Dendritic cell treated with granulocyte-macrophage colony-stimulating factor and Interleukin-4, amounts not matched to agents 40 ng/mL and 50 ng/mL, for 4 days (primary cell): Measurements from ENCODE around the gene CRLF2.
"Not testable (repeated sequence)": the region's sequence is repeated elsewhere in the genome, so short reads cannot be mapped to it uniquely, and the experiment has no call there.

ENCODE experiments used
- H3K27ac Mint-ChIP-seq: one replicate; pipeline ENCODE4 v1.8.0; 2022; ENCODE audit warnings: mild to moderate bottlenecking, mixed read lengths
- H3K27me3 Mint-ChIP-seq: one replicate; pipeline ENCODE4 v1.8.0; 2022; ENCODE audit warnings: mild to moderate bottlenecking, mixed read lengths
- H3K36me3 Mint-ChIP-seq: one replicate; pipeline ENCODE4 v1.8.0; 2022; ENCODE audit warnings: low read depth, mixed read lengths
- H3K4me1 Mint-ChIP-seq: one replicate; pipeline ENCODE4 v1.8.0; 2022; ENCODE audit warnings: low read depth, mixed read lengths
- H3K4me3 Mint-ChIP-seq: one replicate; pipeline ENCODE4 v1.8.0; 2022; ENCODE audit warnings: mild to moderate bottlenecking, moderate library complexity, mixed read lengths
- H3K9me3 Mint-ChIP-seq: one replicate; pipeline ENCODE4 v1.8.0; 2022; ENCODE audit warnings: mixed read lengths
- intact Hi-C: fragments of 100-400 bp; cut with micrococcal nuclease; formaldehyde crosslinking; loops from one replicate; pipeline ENCODE4 v1.15.0; 2022

CRLF2 gene

DNA sequence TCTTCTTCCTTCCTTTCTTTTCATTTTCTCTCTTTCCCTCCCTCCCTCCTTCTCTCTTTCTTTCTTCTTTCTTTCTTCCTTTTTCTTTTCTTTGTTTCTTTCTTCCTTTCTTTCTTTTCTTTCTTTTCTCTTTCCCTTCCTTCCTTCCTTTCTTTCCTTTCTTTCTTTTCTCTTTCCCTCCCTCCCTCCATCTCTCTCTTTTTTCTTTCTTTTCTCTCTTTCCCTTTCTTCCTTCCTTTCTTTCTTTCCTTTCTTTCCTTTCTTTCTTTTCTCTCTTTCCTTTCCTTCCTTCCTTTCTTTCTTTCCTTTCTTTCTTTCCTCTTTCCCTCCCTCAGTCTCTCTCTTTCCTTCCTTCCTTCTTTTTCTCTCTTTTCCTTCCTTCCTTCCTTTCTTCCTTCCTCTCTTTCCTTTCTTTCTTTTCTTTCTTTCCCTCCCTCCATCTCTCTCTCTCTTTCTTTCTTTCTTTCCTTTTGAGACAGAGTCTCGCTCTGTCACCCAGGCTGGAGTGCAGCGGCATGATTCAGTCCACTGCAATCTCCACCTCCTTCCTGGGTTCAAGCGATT lies 44.4 kb downstream of the CRLF2 start:
- intact Hi-C loops = no loop called here
- H3K9me3 Mint-ChIP-seq = no peaks in the 10 kb centered on the region
- no peaks in the 10 kb centered on the region for H3K36me3 Mint-ChIP-seq
- peaks cover 5% of the 10 kb centered on the region for H3K4me1 Mint-ChIP-seq
- peaks cover 6% of the 10 kb centered on the region for H3K27me3 Mint-ChIP-seq
- H3K4me3 Mint-ChIP-seq = no peak overlapping the region
- H3K27ac Mint-ChIP-seq = no peak overlapping the region

DNA sequence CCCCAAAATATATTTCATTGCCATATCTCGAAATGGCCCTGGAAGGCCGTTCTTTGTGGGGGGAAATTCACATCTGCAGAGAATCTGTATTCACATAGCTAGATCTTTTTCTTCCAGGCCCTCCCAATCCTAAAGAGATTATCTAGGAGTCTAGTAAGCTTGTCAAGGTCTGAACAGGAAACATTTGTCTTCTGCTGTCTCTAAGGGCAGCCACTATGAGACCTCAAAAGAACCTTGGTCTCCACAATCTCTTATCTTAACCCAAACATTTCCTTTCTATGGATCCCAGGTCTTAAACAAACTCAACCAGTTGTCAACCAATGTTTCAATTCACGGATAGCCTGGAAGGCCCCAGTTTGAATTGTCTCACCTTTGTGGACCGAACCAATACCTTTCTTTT lies 45.0 kb downstream of the CRLF2 start:
- Mint-ChIP-seq H3K4me1 (peaks cover 2% of the 10 kb centered on the region), H3K9me3 (no peaks in the 10 kb centered on the region), H3K27me3 (peaks cover 8% of the 10 kb centered on the region), H3K36me3 (no peaks in the 10 kb centered on the region), H3K27ac (no peak overlapping the region), H3K4me3 (no peak overlapping the region)
- intact Hi-C loops = no loop called here

DNA sequence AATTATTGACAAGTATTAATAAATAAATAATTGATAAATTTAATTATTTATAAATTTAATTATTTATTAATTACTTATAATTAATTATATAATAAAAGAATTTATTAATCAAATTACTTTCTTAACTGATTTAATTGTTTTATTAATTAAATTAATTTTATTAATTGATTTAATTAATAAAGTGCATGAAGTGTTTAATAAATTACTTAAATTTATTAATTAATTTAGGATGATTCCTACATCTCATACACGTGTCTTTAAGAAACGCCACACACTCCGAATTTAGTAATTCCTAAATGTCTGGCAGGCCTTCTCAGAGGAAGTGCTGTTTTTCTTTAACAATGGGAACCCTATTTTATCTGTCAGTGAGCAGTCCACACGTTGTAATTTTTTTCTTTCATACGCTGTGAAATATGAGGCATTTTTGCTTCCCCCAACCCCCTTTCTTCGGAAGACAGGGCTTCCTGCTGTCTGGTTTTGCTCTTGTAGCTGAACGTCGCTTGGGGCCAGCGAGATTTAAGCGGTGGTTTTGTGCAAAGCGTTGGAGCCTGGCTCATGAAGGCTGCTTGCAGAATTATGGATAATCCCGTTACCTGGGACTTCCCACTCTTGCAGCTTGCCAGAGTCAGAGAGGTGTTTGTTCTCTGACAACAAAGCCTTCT lies 46.8 kb downstream of the CRLF2 start:
- Mint-ChIP-seq H3K27me3 (peaks cover 11% of the 10 kb centered on the region), H3K36me3 (no peaks in the 10 kb centered on the region), H3K4me1 (peaks cover 2% of the 10 kb centered on the region), H3K4me3 (peak overlapping the region; percentile 17), H3K9me3 (no peaks in the 10 kb centered on the region), H3K27ac (no peak overlapping the region)
- intact Hi-C loops = no loop called here

DNA sequence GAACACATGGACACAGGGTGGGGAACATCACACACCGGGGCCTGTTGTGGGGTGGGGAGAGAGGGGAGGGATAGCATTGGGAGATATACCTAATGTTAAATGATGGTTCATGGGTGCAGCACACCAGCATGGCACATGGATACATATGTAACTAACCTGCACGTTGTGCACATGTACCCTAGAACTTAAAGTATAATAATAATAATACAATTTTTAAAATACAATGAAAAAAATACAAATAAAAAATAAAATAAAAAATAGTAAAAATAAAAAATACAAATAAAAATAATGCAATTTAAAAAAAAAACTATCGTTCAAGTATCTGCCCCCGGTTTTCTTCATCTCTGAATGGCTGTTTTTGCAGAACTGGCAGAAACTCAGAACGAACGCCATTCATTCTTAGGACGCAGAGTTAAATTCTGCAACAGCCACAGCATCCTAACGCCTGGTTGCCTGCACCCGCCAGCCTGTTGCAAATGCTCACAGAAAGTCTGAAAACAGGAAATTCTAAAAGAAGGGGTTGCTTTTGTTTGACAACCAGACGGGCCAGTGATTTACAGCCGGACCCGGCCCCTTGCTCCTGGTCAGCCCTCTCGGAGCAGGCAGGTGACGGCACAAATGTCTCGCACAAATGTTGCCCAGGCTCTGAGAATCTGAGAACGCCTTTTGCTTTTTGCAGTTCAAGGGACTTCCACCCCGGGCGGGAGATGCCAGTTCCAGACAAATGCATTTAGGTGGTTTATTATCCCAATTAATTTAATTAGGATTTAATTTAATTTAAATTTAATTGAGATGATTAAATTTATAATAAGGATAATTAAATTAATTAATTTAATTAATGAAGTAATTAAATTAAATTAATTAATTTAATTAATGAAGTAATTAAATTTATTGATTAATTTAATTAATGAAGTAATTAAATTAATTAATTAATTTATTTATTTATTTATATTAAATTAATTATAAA lies 47.8 kb downstream of the CRLF2 start:
- Mint-ChIP-seq H3K27me3 (peaks cover 22% of the 10 kb centered on the region), H3K9me3 (no peaks in the 10 kb centered on the region), H3K4me3 (no peak overlapping the region), H3K36me3 (no peaks in the 10 kb centered on the region), H3K27ac (no peak overlapping the region), H3K4me1 (peaks cover 5% of the 10 kb centered on the region)
- intact Hi-C loops = no loop called here

DNA sequence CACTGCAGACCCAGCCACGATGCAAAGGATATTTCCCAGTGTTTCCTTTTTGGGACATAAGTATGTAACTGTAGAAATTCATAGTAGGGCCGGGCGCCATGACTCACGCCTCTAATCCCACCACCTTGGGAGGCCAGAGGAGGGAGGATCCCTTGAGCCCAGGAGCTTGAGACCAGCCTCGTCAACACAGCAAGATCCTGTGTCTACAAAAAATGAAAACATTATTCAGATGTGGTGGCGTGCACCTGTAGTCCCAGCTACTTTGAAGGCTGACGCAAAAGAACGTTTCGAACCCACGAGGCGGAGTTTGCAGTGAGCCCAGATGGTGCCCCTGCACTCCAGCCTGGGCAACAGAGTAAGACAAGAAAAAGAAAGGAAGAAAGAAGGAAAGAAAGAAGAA lies 49.2 kb downstream of the CRLF2 start:
- no peak overlapping the region for H3K27ac Mint-ChIP-seq
- intact Hi-C loops = no loop called here
- no peaks in the 10 kb centered on the region for H3K9me3 Mint-ChIP-seq
- peaks cover 25% of the 10 kb centered on the region for H3K27me3 Mint-ChIP-seq
- peaks cover 5% of the 10 kb centered on the region for H3K4me1 Mint-ChIP-seq
- no peaks in the 10 kb centered on the region for H3K36me3 Mint-ChIP-seq
- H3K4me3 Mint-ChIP-seq = no peak overlapping the region

DNA sequence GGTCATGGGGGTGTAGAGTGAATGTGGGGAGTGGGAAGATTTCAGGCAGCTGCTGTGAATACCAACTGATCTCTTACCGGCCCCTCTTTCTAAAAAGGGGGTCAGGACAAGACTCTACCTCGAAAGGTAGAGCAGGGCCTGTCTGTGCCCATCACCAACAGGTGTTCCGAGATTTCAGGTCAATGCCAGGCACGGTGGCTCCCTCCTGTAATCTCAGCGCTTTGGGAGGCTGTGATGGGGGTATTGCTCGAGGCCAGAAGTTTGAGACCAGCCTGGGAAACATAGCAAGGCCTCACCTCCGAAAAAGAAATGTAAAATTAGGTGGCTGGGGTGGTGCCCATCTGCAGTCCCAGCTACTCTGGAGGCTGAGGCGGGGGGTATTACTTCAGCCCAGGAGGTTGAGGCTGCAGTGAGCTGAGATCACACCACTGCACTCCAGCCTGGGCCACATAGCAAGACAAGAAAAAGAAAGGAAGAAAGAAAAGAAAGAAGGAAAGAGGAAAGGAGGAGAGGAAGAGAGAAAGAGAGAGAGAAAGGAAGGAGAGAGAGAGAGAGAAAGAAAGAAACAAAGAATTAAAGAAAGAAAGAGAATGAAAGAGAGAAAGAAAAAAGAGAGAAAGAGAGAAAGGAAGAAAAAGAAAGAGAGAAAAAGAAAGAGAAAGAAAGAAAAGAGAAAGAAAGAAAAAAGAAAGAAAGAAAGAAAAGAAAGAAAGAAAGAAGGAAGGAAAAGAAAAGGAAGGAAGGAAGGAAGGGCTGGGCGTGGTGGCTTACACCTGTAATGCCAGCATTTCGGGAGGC lies 50.1 kb downstream of the CRLF2 start:
- Mint-ChIP-seq H3K36me3 (no peaks in the 10 kb centered on the region), H3K4me3 (no peak overlapping the region), H3K27ac (no peak overlapping the region), H3K4me1 (peaks cover 5% of the 10 kb centered on the region), H3K27me3 (peaks cover 23% of the 10 kb centered on the region), H3K9me3 (no peaks in the 10 kb centered on the region)
- intact Hi-C loops = no loop called here

DNA sequence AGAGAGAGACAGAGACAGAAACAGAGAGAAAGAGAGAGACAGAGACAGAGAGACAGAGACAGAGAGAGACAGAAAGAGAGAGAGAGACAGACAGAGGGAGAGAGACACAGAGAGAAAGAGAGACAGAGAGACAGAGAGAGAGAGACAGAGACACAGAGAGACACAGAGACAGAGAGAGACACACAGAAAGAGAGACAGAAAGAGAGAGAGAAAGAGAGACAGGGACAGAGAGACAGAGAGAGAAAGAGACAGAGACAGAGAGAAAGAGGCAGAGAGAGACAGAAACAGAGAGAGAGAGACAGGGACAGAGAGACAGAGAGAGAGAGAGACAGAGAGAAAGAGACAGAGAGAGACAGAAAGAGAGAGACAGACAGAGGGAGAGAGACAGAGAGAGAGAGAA lies 52.9 kb downstream of the CRLF2 start:
- peaks cover 23% of the 10 kb centered on the region for H3K27me3 Mint-ChIP-seq
- no peaks in the 10 kb centered on the region for H3K9me3 Mint-ChIP-seq
- H3K4me3 Mint-ChIP-seq = no peak overlapping the region
- intact Hi-C loops = no loop called here
- peaks cover 5% of the 10 kb centered on the region for H3K4me1 Mint-ChIP-seq
- peak overlapping the region; percentile 6 for H3K27ac Mint-ChIP-seq
- H3K36me3 Mint-ChIP-seq = no peaks in the 10 kb centered on the region

DNA sequence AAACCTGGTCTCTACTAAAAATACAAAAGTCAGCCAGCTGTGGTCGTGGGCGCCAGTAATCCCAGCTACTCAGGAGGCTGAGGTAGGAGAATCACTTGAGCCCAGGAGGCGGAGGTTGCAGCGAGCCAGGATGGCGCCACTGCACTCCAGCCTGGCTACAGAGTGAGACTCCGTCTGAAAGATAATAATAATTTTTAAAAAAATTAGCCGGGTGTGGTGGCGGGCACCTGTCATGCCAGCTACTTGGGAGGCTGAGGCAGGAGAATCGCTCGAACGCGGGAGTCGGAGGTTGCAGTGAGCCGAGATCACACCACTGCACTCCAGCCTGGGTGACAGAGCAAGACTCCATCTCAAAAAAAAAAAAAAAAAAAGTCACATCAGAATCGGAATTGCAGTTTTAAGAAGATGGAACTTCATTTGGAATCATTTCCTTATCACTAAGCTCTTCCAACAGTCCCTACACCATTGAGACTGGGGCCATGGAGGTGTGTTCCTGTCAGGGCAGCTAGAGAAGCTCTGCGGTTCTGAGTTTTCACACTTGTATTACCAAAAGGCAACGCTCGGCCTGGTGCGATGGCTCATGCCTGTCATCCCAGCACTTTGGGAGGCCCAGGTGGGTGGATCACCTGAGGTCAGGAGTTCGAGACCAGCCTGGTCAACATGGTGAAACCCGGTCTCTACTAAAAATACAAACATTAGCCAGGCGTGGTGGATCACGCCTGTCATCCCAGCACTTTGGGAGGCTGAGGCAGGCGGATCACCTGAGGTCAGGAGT lies 55.6 kb downstream of the CRLF2 start:
- H3K9me3 Mint-ChIP-seq, intact Hi-C loops, H3K4me3 Mint-ChIP-seq, H3K27ac Mint-ChIP-seq, H3K4me1 Mint-ChIP-seq, H3K36me3 Mint-ChIP-seq: not testable (repeated sequence)
- H3K27me3 Mint-ChIP-seq = peaks cover 15% of the 10 kb centered on the region

DNA sequence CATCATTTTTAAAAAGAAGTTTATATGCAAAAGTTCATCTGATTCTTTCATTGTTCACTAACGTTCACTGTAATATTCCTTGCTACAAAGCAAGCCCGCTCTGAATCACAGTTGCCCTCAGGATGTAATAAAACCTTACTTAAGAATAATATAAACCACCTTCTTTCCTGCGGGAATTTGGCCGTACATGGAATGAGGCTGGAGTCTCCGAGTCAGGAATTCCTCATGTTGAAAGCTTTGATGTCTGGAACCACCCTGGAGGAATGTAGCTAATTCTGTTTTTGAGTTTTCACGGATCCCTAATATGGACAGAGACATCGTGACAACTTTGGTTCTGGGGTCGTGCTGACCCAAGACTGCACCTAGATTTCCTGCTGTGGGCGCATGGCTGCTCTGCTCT lies 58.5 kb downstream of the CRLF2 start:
- Mint-ChIP-seq H3K4me1 (no peaks in the 10 kb centered on the region), H3K9me3 (no peaks in the 10 kb centered on the region), H3K27me3 (peaks cover 6% of the 10 kb centered on the region), H3K4me3 (no peak overlapping the region), H3K36me3 (no peaks in the 10 kb centered on the region), H3K27ac (no peak overlapping the region)
- intact Hi-C loops = no loop called here

DNA sequence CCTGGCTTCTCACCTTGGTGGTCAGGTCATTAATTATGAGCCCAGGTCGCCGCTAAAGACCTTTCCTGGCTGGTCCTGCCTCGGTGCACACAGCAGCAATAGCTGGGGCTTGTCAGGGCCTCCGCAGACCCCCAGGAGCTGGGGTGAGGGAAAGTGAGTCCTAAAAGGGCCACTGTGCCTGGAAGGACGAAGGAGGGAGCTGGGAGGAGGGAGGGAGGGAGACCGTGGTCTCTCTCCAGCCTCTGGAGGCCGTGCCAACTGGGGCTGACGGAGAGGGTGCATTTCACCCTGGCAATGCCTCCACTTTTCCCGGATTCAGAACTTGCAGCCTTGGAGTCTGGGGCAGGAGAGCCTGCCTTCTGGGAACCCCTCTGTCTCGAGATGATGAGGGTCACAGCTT lies 60.4 kb downstream of the CRLF2 start:
- Mint-ChIP-seq H3K9me3 (no peaks in the 10 kb centered on the region), H3K36me3 (no peaks in the 10 kb centered on the region), H3K27me3 (peaks cover 9% of the 10 kb centered on the region), H3K27ac (no peak overlapping the region), H3K4me1 (no peaks in the 10 kb centered on the region), H3K4me3 (no peak overlapping the region)
- intact Hi-C loops = no loop called here

DNA sequence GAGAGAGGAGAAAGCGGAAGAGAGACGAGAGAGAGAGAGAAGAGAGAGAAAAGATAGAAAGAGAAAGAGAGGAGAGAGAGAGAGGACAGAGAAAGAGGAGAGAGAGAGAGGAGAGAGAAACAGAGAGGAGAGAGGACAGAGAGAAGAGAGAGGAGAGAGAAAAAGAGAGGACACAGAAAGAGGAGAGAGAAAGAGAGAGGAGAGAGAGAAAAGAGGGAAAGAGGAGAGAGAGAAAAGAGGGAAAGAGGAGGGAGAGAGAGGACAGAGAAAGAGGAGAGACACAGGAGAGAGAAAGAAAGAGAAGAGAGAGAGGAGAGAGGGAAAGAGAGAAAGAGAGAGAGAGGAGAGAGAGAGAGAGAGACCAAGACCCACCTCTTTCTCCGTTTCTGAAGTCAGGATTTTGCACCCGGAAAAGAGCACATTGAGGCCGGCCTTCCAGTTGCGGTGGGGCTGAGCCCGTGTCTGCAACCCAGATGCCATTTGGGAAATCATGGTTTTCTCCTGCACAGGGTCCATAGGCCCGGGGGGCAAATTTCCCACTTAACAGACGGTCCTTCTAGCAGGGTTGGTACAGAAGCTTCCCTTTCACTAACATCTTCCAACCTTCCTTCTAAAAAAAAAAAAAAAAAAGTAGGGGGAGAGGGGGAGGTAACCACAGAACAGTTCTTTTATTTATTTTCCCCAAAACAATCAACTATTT lies 60.9 kb downstream of the CRLF2 start:
- Mint-ChIP-seq H3K27ac (no peak overlapping the region), H3K4me3 (no peak overlapping the region), H3K9me3 (no peaks in the 10 kb centered on the region), H3K27me3 (peaks cover 9% of the 10 kb centered on the region), H3K36me3 (no peaks in the 10 kb centered on the region), H3K4me1 (no peaks in the 10 kb centered on the region)
- intact Hi-C loops = no loop called here

DNA sequence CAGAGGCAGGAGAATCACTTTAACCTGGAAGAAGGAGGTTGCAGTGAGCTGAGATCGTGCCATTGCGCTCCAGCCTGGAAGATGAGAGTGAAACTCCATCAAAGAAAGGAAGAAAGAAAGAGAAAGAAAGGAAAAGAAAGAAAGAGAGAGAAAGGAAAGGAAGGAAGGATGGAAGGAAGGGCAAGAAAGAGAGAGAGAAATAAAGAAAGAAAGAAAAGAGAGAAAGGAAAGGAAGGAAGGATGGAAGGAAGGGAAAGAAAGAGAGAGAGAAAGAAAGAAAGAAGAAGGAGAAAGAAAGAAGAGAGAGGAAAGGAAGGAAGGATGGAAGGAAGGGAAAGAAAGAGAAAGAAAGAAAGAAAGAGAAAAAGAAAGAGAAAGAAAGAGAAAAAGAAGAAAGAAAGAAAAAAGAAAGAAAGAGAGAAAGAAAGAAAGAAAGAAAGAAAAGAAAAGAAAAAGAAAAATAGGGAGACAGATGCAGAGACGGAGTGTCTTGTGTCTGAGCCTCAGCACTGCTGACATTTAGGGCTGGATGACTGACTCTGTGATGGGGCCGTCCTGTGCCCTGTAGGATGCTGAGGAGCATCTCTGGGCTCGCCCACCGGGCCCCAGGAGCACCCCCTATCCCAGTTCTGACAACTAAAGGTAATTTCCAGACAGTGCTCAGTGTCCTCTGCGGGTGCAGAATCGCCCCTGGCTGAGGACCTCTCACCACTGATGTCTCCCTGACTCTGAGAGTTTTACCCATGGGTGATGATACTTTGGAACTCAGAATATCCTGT lies 61.7 kb downstream of the CRLF2 start:
- Mint-ChIP-seq H3K27me3 (peaks cover 9% of the 10 kb centered on the region), H3K4me3 (no peak overlapping the region), H3K4me1 (no peaks in the 10 kb centered on the region), H3K36me3 (no peaks in the 10 kb centered on the region), H3K9me3 (no peaks in the 10 kb centered on the region), H3K27ac (no peak overlapping the region)
- intact Hi-C loops = no loop called here
